HFFc6 (cell line): ENCODE measurements around the gene SLC12A1. TPM values are rescaled to one million over a fixed set of nuclear protein-coding genes. Genes with fewer than 3 reads are reported as not detected.

Experiments
- DNase-seq: peaks from one replicate; pipeline ENCODE4 v3.0.0-alpha.2; 2018
- H3K27ac Mint-ChIP-seq: 2 replicates; pipeline ENCODE4 v1.8.0; 2020; ENCODE audit warnings: mild to moderate bottlenecking, mixed read lengths
- H3K27me3 Mint-ChIP-seq: 2 replicates; pipeline ENCODE4 v1.8.0; 2021; ENCODE audit warnings: mild to moderate bottlenecking, moderate library complexity, mixed read lengths; ENCODE audit not compliant: insufficient read depth
- H3K36me3 Mint-ChIP-seq: 2 replicates; pipeline ENCODE4 v1.8.0; 2021; ENCODE audit warnings: low read depth, mixed read lengths
- H3K4me1 Mint-ChIP-seq: 2 replicates; pipeline ENCODE4 v1.8.0; 2020; ENCODE audit warnings: low read depth, mixed read lengths
- H3K4me3 Mint-ChIP-seq: 2 replicates; pipeline ENCODE4 v1.8.0; 2020; ENCODE audit warnings: mild to moderate bottlenecking, moderate library complexity, mixed read lengths
- H3K9me3 Mint-ChIP-seq: 2 replicates; pipeline ENCODE4 v1.8.0; 2020; ENCODE audit warnings: mild to moderate bottlenecking, mixed read lengths
- total RNA-seq, 6 experiments: library from RNA; stranded (reverse); fragmentation: NEBNext Ultra II Directional; extraction: Animal tissue kit (Norgen Biotek cat#: 25700); gene quantifications; 2 replicates in 1 of 6; 3 replicates in 5 of 6; pipeline ENCODE4 v1.2.3, GENCODE V29; 2021
- TF ChIP-seq, protein P1 (sequence below): fragments of 200-600 bp; sonication (generic); IDR thresholded peaks from 2 replicates; pipeline ENCODE4 v1.5.0; 2021; ENCODE audit warnings: antibody characterized with exemption, mild to moderate bottlenecking

The SLC12A1 gene
- total RNA-seq, 6 experiments from 2014 or later, result not detected

DNA sequence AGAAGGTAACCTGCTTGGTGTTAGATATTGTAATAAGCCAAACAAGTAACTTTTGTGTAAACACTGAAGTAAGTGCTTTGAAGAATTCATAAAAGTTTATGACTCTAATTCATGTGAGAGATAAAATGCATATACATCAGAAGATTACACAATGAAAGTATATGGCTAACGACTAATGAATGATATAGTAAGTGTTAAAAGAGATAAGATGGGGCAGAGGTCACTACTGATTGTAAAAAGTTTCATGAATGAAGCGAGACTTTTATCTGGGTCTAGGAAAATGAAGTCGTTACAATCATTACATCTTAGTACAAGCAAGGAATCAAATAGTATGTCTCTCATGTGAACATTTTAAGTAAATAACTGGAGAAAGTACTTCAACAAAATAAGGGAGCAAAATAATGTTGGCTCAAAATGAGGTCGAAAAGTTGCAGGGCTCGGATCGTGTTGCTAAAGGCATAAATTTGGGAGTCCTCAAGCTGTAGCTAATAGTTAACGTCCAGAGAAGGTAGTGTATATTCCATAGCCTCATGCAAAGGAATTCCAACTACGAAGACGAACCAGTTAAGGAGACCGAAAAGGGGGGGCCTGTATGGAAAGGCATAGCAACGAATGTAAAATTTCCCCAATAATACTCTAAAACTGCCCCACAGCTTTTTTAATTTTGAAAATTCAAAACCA, 124.1 kb downstream of the SLC12A1 start:
- H3K36me3 Mint-ChIP-seq, result peaks cover 5% of the 10 kb centered on the region; the same call in 1 of the 2 replicates
- peak overlapping the region; percentile 95 for H3K27ac Mint-ChIP-seq
- H3K9me3 Mint-ChIP-seq, result no peaks in the 10 kb centered on the region
- peaks cover 3% of the 10 kb centered on the region for H3K27me3 Mint-ChIP-seq
- no peak for DNase-seq
- H3K4me1 Mint-ChIP-seq, result peaks cover 32% of the 10 kb centered on the region
- H3K4me3 Mint-ChIP-seq, result peak overlapping the region; percentile 99
- TF ChIP-seq, protein P1, sequence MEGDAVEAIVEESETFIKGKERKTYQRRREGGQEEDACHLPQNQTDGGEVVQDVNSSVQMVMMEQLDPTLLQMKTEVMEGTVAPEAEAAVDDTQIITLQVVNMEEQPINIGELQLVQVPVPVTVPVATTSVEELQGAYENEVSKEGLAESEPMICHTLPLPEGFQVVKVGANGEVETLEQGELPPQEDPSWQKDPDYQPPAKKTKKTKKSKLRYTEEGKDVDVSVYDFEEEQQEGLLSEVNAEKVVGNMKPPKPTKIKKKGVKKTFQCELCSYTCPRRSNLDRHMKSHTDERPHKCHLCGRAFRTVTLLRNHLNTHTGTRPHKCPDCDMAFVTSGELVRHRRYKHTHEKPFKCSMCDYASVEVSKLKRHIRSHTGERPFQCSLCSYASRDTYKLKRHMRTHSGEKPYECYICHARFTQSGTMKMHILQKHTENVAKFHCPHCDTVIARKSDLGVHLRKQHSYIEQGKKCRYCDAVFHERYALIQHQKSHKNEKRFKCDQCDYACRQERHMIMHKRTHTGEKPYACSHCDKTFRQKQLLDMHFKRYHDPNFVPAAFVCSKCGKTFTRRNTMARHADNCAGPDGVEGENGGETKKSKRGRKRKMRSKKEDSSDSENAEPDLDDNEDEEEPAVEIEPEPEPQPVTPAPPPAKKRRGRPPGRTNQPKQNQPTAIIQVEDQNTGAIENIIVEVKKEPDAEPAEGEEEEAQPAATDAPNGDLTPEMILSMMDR, result no peak

DNA sequence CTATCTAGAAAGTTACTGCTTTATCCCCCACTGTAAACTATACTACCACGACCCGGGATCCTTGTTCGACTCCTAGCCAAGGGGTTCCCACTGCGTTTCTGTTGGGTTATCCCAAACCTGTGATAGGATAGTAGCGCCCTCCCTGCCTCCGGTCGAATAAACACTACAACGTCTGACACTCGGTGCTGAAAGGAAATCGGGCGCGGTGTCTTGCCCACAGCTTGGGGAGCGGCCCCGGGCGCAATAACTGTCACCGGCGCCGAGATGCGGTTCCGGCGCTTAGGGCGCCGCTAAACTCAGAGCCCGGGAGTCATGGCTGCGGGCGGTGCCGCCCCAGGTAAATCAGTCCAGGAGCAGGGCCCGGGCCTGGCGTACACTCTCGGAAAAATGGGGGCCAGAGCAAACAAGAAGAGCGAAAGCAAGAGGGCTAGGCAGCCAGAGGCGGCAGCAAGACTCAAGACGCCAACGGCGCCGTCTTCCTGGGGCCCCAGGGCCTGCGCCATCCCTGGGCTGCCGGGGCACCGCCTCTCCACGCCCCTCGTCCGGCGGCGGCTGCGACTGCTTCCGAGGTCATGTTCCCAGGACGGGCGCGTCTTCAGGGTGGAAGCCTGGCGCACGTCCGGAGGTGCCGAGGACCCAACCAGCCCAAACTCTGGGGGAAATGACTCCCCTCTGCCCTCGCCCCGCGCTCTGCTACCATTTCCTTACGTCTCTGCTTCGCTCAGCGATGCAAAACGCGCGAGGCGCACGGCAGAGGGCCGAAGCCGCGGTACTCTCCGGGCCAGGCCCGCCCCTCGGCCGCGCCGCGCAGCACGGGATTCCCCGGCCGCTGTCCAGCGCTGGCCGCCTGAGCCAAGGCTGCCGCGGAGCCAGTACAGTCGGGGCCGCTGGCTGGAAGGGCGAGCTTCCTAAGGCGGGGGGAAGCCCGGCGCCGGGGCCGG, 125.0 kb downstream of the SLC12A1 start, which contains the start of gene DUT:
TSS of gene DUT (plus strand) at position 575 of the 941 bp plus-strand sequence. CDS start at position 662, 87 bp downstream.
- Mint-ChIP-seq H3K27me3 (peaks cover 3% of the 10 kb centered on the region), H3K9me3 (no peaks in the 10 kb centered on the region), H3K36me3 (peaks cover 5% of the 10 kb centered on the region; the same call in 1 of the 2 replicates), H3K27ac (peak within 1 kb of the TSS; percentile 95), H3K4me1 (peaks cover 37% of the 10 kb centered on the region), H3K4me3 (peak within 1 kb of the TSS; percentile 99)
- TF ChIP-seq, protein P1, result peak; percentile 39
- peak; percentile 66 for DNase-seq

DNA sequence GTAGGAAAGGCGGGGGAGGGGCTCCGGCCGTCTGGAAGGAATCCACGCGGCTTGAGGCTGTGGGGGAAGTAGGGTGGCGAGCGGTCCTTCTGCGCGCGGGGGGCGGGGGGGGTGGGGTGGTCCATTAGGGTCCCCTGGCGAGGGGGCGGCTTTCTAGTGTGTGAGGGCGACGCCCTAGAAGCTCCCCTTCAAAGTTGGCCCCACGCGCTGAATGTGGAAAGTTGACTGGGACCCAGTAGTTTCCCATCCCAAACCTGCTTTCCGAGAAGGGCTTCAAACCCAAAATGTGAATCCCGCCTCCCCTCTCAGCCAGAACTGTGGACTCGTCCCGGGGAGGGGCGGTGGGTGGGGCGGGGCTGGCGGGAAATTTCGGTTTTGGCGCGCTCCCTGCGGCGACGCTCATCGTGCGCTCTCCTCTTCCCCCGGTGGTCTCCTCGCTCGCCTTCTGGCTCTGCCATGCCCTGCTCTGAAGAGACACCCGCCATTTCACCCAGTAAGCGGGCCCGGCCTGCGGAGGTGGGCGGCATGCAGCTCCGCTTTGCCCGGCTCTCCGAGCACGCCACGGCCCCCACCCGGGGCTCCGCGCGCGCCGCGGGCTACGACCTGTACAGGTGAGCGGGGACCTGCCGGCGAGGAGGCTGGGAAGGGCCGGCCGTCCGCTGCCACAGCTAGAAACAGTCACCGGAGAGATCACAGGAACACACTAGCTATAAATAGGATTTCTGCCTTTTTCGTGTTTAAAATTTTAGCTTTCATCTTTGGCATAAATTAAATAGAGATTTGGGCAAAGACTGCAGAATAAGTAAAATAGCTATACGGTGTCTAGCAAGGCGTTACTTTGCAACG, 125.9 kb downstream of the SLC12A1 start:
- TF ChIP-seq, protein P1, result no peak
- DNase-seq, result peak; percentile 31
- H3K36me3 Mint-ChIP-seq, result peaks cover 5% of the 10 kb centered on the region; the same call in 1 of the 2 replicates
- H3K4me3 Mint-ChIP-seq, result peak overlapping the region; percentile 99
- peaks cover 37% of the 10 kb centered on the region for H3K4me1 Mint-ChIP-seq
- H3K27me3 Mint-ChIP-seq, result peaks cover 3% of the 10 kb centered on the region
- H3K27ac Mint-ChIP-seq, result peak overlapping the region; percentile 95
- H3K9me3 Mint-ChIP-seq, result no peaks in the 10 kb centered on the region

DNA sequence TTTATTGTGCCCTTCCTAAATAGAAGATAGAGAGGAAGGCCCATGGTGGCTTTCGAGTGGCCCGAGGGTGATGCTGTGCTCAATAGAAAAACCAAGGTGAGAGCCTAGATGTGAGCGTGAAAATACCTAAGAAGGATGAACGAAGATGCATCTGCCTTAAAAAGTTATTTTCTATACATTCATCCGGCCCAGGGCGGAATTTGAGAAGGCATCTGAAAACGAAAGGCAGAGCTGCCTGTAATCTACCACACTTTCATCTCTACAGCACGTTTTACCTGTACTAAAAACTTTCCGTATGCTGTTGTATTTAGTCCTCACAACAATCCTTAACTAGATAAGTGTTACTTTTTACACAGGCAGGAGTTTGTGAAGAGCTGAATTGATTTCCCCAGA, 126.5 kb downstream of the SLC12A1 start:
- Mint-ChIP-seq H3K9me3 (no peaks in the 10 kb centered on the region), H3K27me3 (peaks cover 3% of the 10 kb centered on the region), H3K4me1 (peaks cover 41% of the 10 kb centered on the region), H3K27ac (peak overlapping the region; percentile 50; the same call in 1 of the 2 replicates), H3K36me3 (peaks cover 5% of the 10 kb centered on the region; the same call in 1 of the 2 replicates), H3K4me3 (peak overlapping the region; percentile 99)
- TF ChIP-seq, protein P1, result no peak
- no peak for DNase-seq

DNA sequence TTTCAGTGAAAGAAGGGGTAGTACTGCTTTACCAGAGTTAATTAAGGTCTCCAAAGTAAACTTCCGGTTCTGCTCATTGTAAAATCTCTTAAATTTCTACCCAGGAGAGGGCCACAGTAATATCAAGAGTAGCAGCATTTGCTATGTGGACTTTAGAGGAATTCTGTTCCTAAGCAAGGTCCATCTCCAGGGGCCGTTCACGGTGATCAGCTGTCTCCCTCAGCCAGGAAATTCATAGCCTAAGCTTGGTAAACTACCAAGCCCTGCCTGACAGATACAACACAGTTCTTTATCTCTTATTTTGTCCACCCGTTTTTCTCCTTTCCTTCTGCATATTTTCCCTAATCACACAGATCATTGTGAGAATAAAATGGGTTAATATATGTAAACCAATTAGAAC, 127.4 kb downstream of the SLC12A1 start:
- peaks cover 5% of the 10 kb centered on the region; the same call in 1 of the 2 replicates for H3K36me3 Mint-ChIP-seq
- peak overlapping the region; percentile 99 for H3K4me3 Mint-ChIP-seq
- peak overlapping the region; percentile 28; the same call in 1 of the 2 replicates for H3K27ac Mint-ChIP-seq
- no peak for DNase-seq
- peaks cover 1% of the 10 kb centered on the region; the same call in 1 of the 2 replicates for H3K27me3 Mint-ChIP-seq
- peaks cover 48% of the 10 kb centered on the region for H3K4me1 Mint-ChIP-seq
- TF ChIP-seq, protein P1, result no peak
- H3K9me3 Mint-ChIP-seq, result no peaks in the 10 kb centered on the region
